Keratinocyte (primary cell): ENCODE data around the gene STRBP. TPM values are rescaled to one million over a fixed set of nuclear protein-coding genes. Genes with fewer than 3 reads are reported as not detected.

ENCODE experiments used
- DNase-seq: peaks from one replicate; pipeline ENCODE4 v3.0.0-alpha.2; 2011; ENCODE audit warnings: low read depth, missing footprints, low spot score
- FAIRE-seq: peaks from 2 replicates; lab custom pipeline; 2011; peaks lifted over from hg19 to GRCh38; lab: Jason Lieb, UNC
- H2AFZ ChIP-seq: 2 replicates; pipeline ENCODE4 v1.6.0; 2012; ENCODE audit warnings: low read length, control low read depth, inconsistent platforms; ENCODE audit not compliant: control insufficient read depth
- H3K27ac ChIP-seq: 2 replicates; pipeline ENCODE4 v1.5.1; 2011; ENCODE audit warnings: low read length; ENCODE audit not compliant: control insufficient read depth, insufficient read depth
- H3K27me3 ChIP-seq: 3 replicates; pipeline ENCODE4 v1.6.0; 2011; ENCODE audit warnings: low read length; ENCODE audit not compliant: control insufficient read depth, insufficient read depth; ENCODE audit errors: extremely low read depth
- H3K36me3 ChIP-seq, 2 experiments: 2 replicates in 1 of 2; 3 replicates in 1 of 2; pipeline ENCODE4 v1.5.1; 2011; ENCODE audit warnings: low read length in 2 of 2, mild to moderate bottlenecking in 1 of 2; ENCODE audit not compliant: control insufficient read depth in 2 of 2, insufficient read depth in 2 of 2; ENCODE audit errors: extremely low read depth in 1 of 2
- H3K4me1 ChIP-seq: 3 replicates; pipeline ENCODE4 v1.5.1; 2011; ENCODE audit warnings: low read length; ENCODE audit not compliant: control insufficient read depth, insufficient read depth; ENCODE audit errors: extremely low read depth
- H3K4me2 ChIP-seq: 3 replicates; pipeline ENCODE4 v1.6.0; 2011; ENCODE audit warnings: low read depth, low read length; ENCODE audit not compliant: control insufficient read depth, insufficient read depth; ENCODE audit errors: extremely low read depth
- H3K4me3 ChIP-seq, 3 experiments: fragments of 200-600 bp in 1 of 3; sonication (generic) in 1 of 3; 2 replicates in 2 of 3; 3 replicates in 1 of 3; pipeline ENCODE4 v1.5.1; 2011 to 2016; ENCODE audit warnings: low read length in 3 of 3, mild to moderate bottlenecking in 3 of 3, control low read depth in 2 of 3, inconsistent platforms in 1 of 3, low read depth in 1 of 3, mixed read lengths in 1 of 3, mixed run types in 1 of 3, moderate library complexity in 1 of 3; ENCODE audit not compliant: control insufficient read depth in 2 of 3, insufficient read depth in 2 of 3; ENCODE audit errors: extremely low read depth in 1 of 3
- H3K79me2 ChIP-seq: 2 replicates; pipeline ENCODE4 v1.6.0; 2012; ENCODE audit warnings: low read length; ENCODE audit not compliant: control insufficient read depth, insufficient read depth
- H3K9ac ChIP-seq: 3 replicates; pipeline ENCODE4 v1.6.0; 2011; ENCODE audit warnings: low read length; ENCODE audit not compliant: control insufficient read depth, insufficient read depth; ENCODE audit errors: extremely low read depth
- H3K9me1 ChIP-seq: 3 replicates; pipeline ENCODE4 v1.6.0; 2011; ENCODE audit warnings: low read length; ENCODE audit not compliant: control insufficient read depth, insufficient read depth; ENCODE audit errors: extremely low read depth
- H3K9me3 ChIP-seq: 2 replicates; pipeline ENCODE4 v1.5.1; 2012; ENCODE audit warnings: low read depth, low read length; ENCODE audit not compliant: control insufficient read depth
- H4K20me1 ChIP-seq: 3 replicates; pipeline ENCODE4 v1.6.0; 2011; ENCODE audit warnings: low read length; ENCODE audit not compliant: control insufficient read depth, insufficient read depth; ENCODE audit errors: extremely low read depth
- CTCF ChIP-seq, 3 experiments: IDR thresholded peaks in 1 of 3; conservative IDR thresholded peaks in 1 of 3; optimal IDR thresholded peaks in 1 of 3; 2 replicates in 2 of 3; 3 replicates in 1 of 3; pipeline versions ENCODE3 to v1.5.1; 2011; ENCODE audit warnings: low read length in 3 of 3, mild to moderate bottlenecking in 3 of 3, moderate library complexity in 2 of 3, control low read depth in 1 of 3, inconsistent platforms in 1 of 3; ENCODE audit not compliant: insufficient read depth in 2 of 3; ENCODE audit errors: extremely low read depth in 1 of 3
- EZH2 ChIP-seq: IDR thresholded peaks from one replicate; pipeline ENCODE4 v1.6.1; 2012; ENCODE audit warnings: inconsistent platforms, mild to moderate bottlenecking, low read length, moderate library complexity
- dilution Hi-C: fragments of 300-500 bp; cut with MboI; formaldehyde crosslinking; loops from one replicate; pipeline ENCODE4 v1.7.0; 2020; ENCODE audit warnings: low sequenced_read_pairs; ENCODE audit not compliant: extremely low pct_ligation_motif_present
- polyA plus RNA-seq, 5 experiments: library from polyadenylated mRNA; depleted of rRNA in 3 of 5; stranded (reverse) in 3 of 5; stranded (forward) in 1 of 5; unstranded in 1 of 5; fragments of >200 nt; gene quantifications; 1 replicate in 1 of 5; 2 replicates in 3 of 5; 3 replicates in 1 of 5; pipeline versions ENCODE4 v1.2.1 to v1.2.3, GENCODE V29; 2011 to 2012; ENCODE audit warnings: missing spikeins in 2 of 5, low read depth in 1 of 5, low replicate concordance in 1 of 5

Gene STRBP
- polyA plus RNA-seq, 1 donor (not counting 4 experiments of a cell fraction or from before 2014, with no cell fraction given) = 11.3 TPM

GRCh38 chr9:123121457-123121856, 146.9 kb downstream of the STRBP start:
- H3K27ac ChIP-seq = no peak overlapping the region
- DNase-seq (no peak), FAIRE-seq (no peak)
- no peak overlapping the region for H3K9ac ChIP-seq
- no peaks in the 10 kb centered on the region for H3K36me3 ChIP-seq
- no peaks in the 10 kb centered on the region for H3K4me1 ChIP-seq
- H3K9me3 ChIP-seq = no peaks in the 10 kb centered on the region
- H3K79me2 ChIP-seq = no peaks in the 10 kb centered on the region
- no peaks in the 10 kb centered on the region for H3K27me3 ChIP-seq
- no peak overlapping the region for H3K4me3 ChIP-seq
- H2AFZ ChIP-seq = no peak overlapping the region
- no peak overlapping the region for H3K4me2 ChIP-seq
- no peak for TF ChIP-seq EZH2
- TF ChIP-seq CTCF (optimal IDR thresholded peaks at IDR 0.05 in 1 of 3, IDR thresholded peaks at IDR 0.05 in 1 of 3, conservative IDR thresholded peaks at IDR 0.05 in 1 of 3; ENCODE audit: extremely low read depth in 1 of 3, insufficient read depth in 2 of 3, low read length in 3 of 3) = no peak
- no peaks in the 10 kb centered on the region for H3K9me1 ChIP-seq
- H4K20me1 ChIP-seq = no peaks in the 10 kb centered on the region
- dilution Hi-C loops = no loop called here

GRCh38 chr9:123120953-123121352, 147.4 kb downstream of the STRBP start:
- Histone ChIP-seq H3K9me1 (no peaks in the 10 kb centered on the region), H3K4me1 (no peaks in the 10 kb centered on the region), H3K9me3 (no peaks in the 10 kb centered on the region), H3K4me2 (no peak overlapping the region), H3K79me2 (no peaks in the 10 kb centered on the region), H2AFZ (no peak overlapping the region), H3K36me3 (no peaks in the 10 kb centered on the region), H3K27ac (no peak overlapping the region), H3K9ac (no peak overlapping the region), H3K4me3 (no peak overlapping the region), H4K20me1 (no peaks in the 10 kb centered on the region), H3K27me3 (no peaks in the 10 kb centered on the region)
- FAIRE-seq = no peak
- dilution Hi-C loops = no loop called here
- TF ChIP-seq EZH2 (no peak), CTCF (optimal IDR thresholded peaks at IDR 0.05 in 1 of 3, IDR thresholded peaks at IDR 0.05 in 1 of 3, conservative IDR thresholded peaks at IDR 0.05 in 1 of 3; ENCODE audit: extremely low read depth in 1 of 3, insufficient read depth in 2 of 3, low read length in 3 of 3) (no peak)
- no peak for DNase-seq
